ENCODE results near the gene TUBA3E. TPM values are rescaled to one million over a fixed set of nuclear protein-coding genes. Genes with fewer than 3 reads are reported as not detected.
A peak's percentile ranks its signal among the peaks of the same experiment; 100 is the strongest.
"Not testable (repeated sequence)": the region's sequence is repeated elsewhere in the genome, so short reads cannot be mapped to it uniquely, and the experiment has no call there.

The TUBA3E gene
- total and polyA plus RNA-seq, 9 of the 15 experiments (the other 6 are each of a cell fraction or from before 2014, with no cell fraction given), result 0.09 to 0.30 (median 0.13) TPM; not detected in 3

DNA sequence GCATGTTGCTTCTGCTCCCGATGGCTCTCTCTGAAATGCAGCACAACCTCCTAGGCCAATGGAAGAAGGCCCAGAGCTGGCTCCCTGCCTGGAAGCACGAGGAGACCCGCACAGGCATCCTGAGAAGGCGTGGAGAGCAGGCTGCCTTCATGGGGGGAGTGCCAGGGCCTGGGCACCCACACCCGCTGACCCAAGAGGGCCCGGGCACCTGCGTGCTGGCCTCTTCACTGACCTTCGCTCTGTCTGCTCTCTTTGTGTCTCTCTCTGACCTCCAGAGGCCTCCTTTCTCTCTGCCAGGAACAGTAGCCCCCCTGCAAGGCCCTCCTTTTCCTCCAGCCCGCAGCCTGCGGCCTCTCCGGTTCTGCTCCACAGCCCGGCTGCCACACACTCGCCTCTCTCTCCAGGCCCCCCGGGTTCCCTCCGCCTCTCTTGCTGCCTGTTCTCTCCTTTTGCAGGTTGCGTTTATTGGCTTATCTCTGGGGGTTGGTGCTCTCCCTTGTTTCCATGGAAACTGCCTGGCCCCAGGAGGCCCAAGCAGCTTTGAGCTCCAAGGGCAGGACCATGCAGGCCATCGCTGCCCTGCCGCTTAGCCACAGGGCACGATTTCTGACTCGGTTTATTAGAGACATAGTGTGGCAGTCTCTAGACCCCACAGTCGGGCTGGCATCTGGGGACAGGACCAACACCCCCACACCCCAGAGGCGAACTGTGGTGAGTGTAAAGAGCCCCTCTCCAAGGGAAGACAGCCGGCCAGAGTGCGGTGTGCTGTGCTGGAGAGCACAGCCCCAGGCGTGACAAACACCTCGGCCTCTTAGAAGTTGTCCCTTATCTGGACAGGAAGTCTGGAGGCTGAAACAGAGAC lies 14.5 kb downstream of the TUBA3E start (continued):
- TF ChIP-seq ASH1L (IDR thresholded peaks at IDR 0.05; ENCODE audit: borderline replicate concordance, low read depth, partially characterized antibody), result no peak
- TF ChIP-seq ZBTB1 (CRISPR knock-in tag; IDR thresholded peaks at IDR 0.05; ENCODE audit: borderline replicate concordance, low read depth), result no peak

DNA sequence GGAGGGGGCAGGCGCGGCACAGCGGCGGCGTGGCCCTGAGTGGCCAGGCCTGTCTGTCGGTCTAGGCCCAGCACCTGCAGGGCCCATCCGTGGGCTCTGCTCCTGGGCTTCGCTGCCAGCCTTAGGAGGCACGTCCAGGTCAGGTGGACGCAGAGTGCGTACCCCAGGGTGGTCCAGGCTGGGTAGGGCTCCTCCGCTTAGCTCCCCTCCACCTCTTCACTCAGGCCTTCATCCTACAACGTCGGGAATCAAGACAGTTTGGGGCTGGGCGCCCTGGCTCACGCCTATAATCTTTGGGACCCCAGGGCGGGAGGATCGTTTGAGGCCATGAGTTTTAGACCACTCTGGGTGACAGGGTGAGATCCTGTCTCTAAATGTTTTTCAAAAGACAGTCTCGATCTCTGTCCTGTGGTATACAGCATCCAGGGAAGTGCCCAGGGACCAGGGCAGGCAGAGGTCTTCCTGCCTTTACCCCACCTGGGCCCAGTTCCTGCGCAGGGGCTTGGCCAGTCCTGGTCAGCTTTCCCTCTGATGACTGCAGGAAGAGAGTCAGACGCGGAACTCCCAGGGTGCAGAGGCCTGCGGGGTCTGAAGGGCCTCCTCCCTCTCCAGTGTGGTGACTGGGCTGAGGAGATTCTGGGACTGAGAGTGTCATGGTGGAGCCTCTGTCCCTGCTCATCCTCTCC lies 15.3 kb downstream of the TUBA3E start:
- Histone ChIP-seq H3K36me3 (ENCODE audit: control insufficient read depth, insufficient read depth, low read length) (peaks cover 33% of the 10 kb centered on the region; the same call in 2 of the 3 replicates), H3K9ac (ENCODE audit: insufficient read depth in 1 of 2, low read depth in 2 of 2, low read length in 2 of 2) (peak overlapping the region; percentile 84 to 98), H3K27ac (ENCODE audit: extremely low read depth, low read depth, low read length) (peak overlapping the region; percentile 75), H3K4me3 (peak overlapping the region; percentile 100), H3K79me2 (ENCODE audit: control insufficient read depth, insufficient read depth, low read length) (peaks cover 67% of the 10 kb centered on the region), H3K4me2 (ENCODE audit: insufficient read depth, low read length) (peak overlapping the region; percentile 86), H3K4me1 (replicated peaks in 1 of 2; ENCODE audit: control insufficient read depth in 2 of 2, insufficient read depth in 2 of 2, low read length in 2 of 2) (peaks cover 7 to 47% of the 10 kb centered on the region in 2 experiments; a peak in 4 of 5 replicates)
- TF ChIP-seq NRF1 (conservative IDR thresholded peaks at IDR 0.05 in 1 of 2, IDR thresholded peaks at IDR 0.05 in 1 of 2), result peak; percentile 55 to 61; a peak in 3 of 4 replicates
- TF ChIP-seq ZFX (CRISPR knock-in tag; IDR thresholded peaks at IDR 0.05), result peak; percentile 26; the same call in 1 of the 2 replicates
- H3K9me1 ChIP-seq (ENCODE audit: control insufficient read depth, insufficient read depth, low read length); H2AFZ ChIP-seq (ENCODE audit: low read depth, low read length); H3K27me3 ChIP-seq (ENCODE audit: control insufficient read depth in 2 of 2, insufficient read depth in 2 of 2, low read length in 2 of 2); H3K9me3 ChIP-seq (replicated peaks; ENCODE audit: control insufficient read depth, insufficient read depth, low read depth, low read length); BruUV-seq (replicated peaks); H4K20me1 ChIP-seq (replicated peaks; ENCODE audit: control insufficient read depth, insufficient read depth, low read length): not testable (repeated sequence)
- peak; percentile 81 for FAIRE-seq
- in situ Hi-C loops (cut with MboI) (loop anchor here (5.0 kb wide), 1 partner anchor 154 kb away; no protein-coding TSS in a partner anchor), intact Hi-C loops (cut with micrococcal nuclease) (loop anchor here (5.0 to 10.0 kb wide), 2 partner anchors 159 to 1302 kb away; partner anchors contain the start of gene IMP4)
- peak; percentile 49 for ATAC-seq
- ChIA-PET POLR2A (interaction anchor here (0.6 to 1.0 kb wide), 2 partner anchors 10 to 151 kb away, joined by 3 to 4 read pairs; no protein-coding TSS in a partner anchor), CTCF (ENCODE audit: low intra/inter-chr PET ratio) (interaction anchor here (0.6 to 1.7 kb wide), 2 partner anchors 16 to 150 kb away, joined by 3 to 6 read pairs; no protein-coding TSS in a partner anchor)
- WGBS (ENCODE audit: insufficient coverage, low coverage, missing lambda C conversion rate), result 3% methylated on average over 15 of the region's 23 CpGs
- DNase-seq (ENCODE audit: extremely low read depth in 1 of 4, low spot score in 3 of 4), result peak in 1 of 4 experiments; percentile 23

Measured in K562 (cell line).